Neural progenitor cell (in vitro differentiated cells): ENCODE data around the gene CRY2. TPM values are rescaled to one million over a fixed set of nuclear protein-coding genes. Genes with fewer than 3 reads are reported as not detected.

Experiments used
- DNase-seq: peaks from one replicate; pipeline ENCODE4 v3.0.0-alpha.2; 2016; ENCODE audit warnings: low spot score
- H2AFZ ChIP-seq: fragments of 200-600 bp; sonication (generic); replicated peaks from 2 replicates; pipeline ENCODE4 v1.6.1; 2016; ENCODE audit warnings: antibody characterized with exemption
- H3F3A ChIP-seq: fragments of 200-600 bp; sonication (generic); 2 replicates; pipeline ENCODE4 v1.6.1; 2016; ENCODE audit warnings: antibody characterized with exemption, low read depth
- H3K27ac ChIP-seq: fragments of 200-600 bp; sonication (generic); 2 replicates; pipeline ENCODE4 v1.5.1; 2016; ENCODE audit warnings: mild to moderate bottlenecking
- H3K27me3 ChIP-seq: fragments of 200-600 bp; sonication (generic); 2 replicates; pipeline ENCODE4 v1.6.1; 2016; ENCODE audit warnings: mild to moderate bottlenecking, moderate library complexity
- H3K36me3 ChIP-seq: fragments of 200-600 bp; sonication (generic); 2 replicates; pipeline ENCODE4 v1.5.1; 2016
- H3K4me1 ChIP-seq: fragments of 200-600 bp; sonication (generic); 2 replicates; pipeline ENCODE4 v1.6.1; 2016; ENCODE audit warnings: mixed run types
- H3K4me2 ChIP-seq: fragments of 200-600 bp; sonication (generic); 2 replicates; pipeline ENCODE4 v1.6.1; 2016
- H3K4me3 ChIP-seq: fragments of 200-600 bp; sonication (generic); 2 replicates; pipeline ENCODE4 v1.5.1; 2016
- H3K79me2 ChIP-seq: fragments of 200-600 bp; sonication (generic); 2 replicates; pipeline ENCODE4 v1.6.1; 2016; ENCODE audit warnings: low read depth
- H3K9ac ChIP-seq: fragments of 200-600 bp; sonication (generic); 2 replicates; pipeline ENCODE4 v1.6.1; 2016
- H3K9me3 ChIP-seq: fragments of 200-600 bp; sonication (generic); 2 replicates; pipeline ENCODE4 v1.5.1; 2016; ENCODE audit warnings: low read depth
- H4K20me1 ChIP-seq: fragments of 200-600 bp; sonication (generic); 2 replicates; pipeline ENCODE4 v1.6.1; 2016; ENCODE audit warnings: low read depth
- H3K27ac Mint-ChIP-seq: 3 replicates; pipeline ENCODE4 v1.8.0; 2021; ENCODE audit warnings: mixed read lengths
- H3K27me3 Mint-ChIP-seq: 2 replicates; pipeline ENCODE4 v1.8.0; 2022; ENCODE audit warnings: low read depth, mild to moderate bottlenecking, inconsistent platforms, moderate library complexity, mixed read lengths; ENCODE audit not compliant: insufficient read depth
- H3K36me3 Mint-ChIP-seq: 3 replicates; pipeline ENCODE4 v1.8.0; 2021; ENCODE audit warnings: mixed read lengths
- H3K4me1 Mint-ChIP-seq: 3 replicates; pipeline ENCODE4 v1.8.0; 2021; ENCODE audit warnings: mixed read lengths
- H3K4me3 Mint-ChIP-seq: 3 replicates; pipeline ENCODE4 v1.8.0; 2021; ENCODE audit warnings: mild to moderate bottlenecking, moderate library complexity, mixed read lengths
- H3K9me3 Mint-ChIP-seq: 3 replicates; pipeline ENCODE4 v1.8.0; 2020; ENCODE audit warnings: mixed read lengths
- CTCF ChIP-seq: fragments of 200-600 bp; sonication (generic); IDR thresholded peaks from 2 replicates; pipeline ENCODE4 v1.5.1; 2017; ENCODE audit warnings: antibody characterized with exemption, mild to moderate bottlenecking
- EZH2 ChIP-seq: fragments of 200-600 bp; sonication (generic); IDR thresholded peaks from 2 replicates; pipeline ENCODE4 v1.6.1; 2017; ENCODE audit warnings: antibody characterized with exemption, mild to moderate bottlenecking, moderate library complexity
- EZH2phosphoT487 ChIP-seq: fragments of 200-600 bp; sonication (generic); IDR thresholded peaks from 2 replicates; pipeline ENCODE4 v1.6.1; 2017; ENCODE audit warnings: antibody characterized with exemption
- total RNA-seq: library from RNA; depleted of rRNA; stranded (reverse); fragments of >200 nt; gene quantifications from 2 replicates; pipeline ENCODE4 v1.2.3, GENCODE V29; 2015; ENCODE audit warnings: low replicate concordance

CRY2 gene
- total RNA-seq, 1 donor from 2014 or later = 15.8 TPM

GRCh38 chr11:45852712-45853101 lies 5.4 kb downstream of the CRY2 start:
- Mint-ChIP-seq H3K36me3 (peaks cover 5% of the 10 kb centered on the region), H3K9me3 (no peaks in the 10 kb centered on the region), H3K4me1 (peaks cover 24% of the 10 kb centered on the region), H3K4me3 (no peak overlapping the region), H3K27me3 (peaks cover 4% of the 10 kb centered on the region), H3K27ac (no peak overlapping the region)
- H3K4me2 ChIP-seq = no peak overlapping the region
- no peaks in the 10 kb centered on the region for H3K9me3 ChIP-seq
- H3K27me3 ChIP-seq = no peaks in the 10 kb centered on the region
- H3K4me1 ChIP-seq = peaks cover 15% of the 10 kb centered on the region
- no peaks in the 10 kb centered on the region for H3K36me3 ChIP-seq
- TF ChIP-seq EZH2phosphoT487 (no peak), EZH2 (no peak), CTCF (no peak)
- H2AFZ ChIP-seq = no peak overlapping the region
- no peak overlapping the region for H3K27ac ChIP-seq
- peaks cover 30% of the 10 kb centered on the region for H3K79me2 ChIP-seq
- peaks cover 73% of the 10 kb centered on the region for H4K20me1 ChIP-seq
- H3F3A ChIP-seq = peaks cover 7% of the 10 kb centered on the region
- H3K4me3 ChIP-seq = no peak overlapping the region
- DNase-seq = no peak
- H3K9ac ChIP-seq = no peak overlapping the region

GRCh38 chr11:45853332-45854219 lies 6.3 kb downstream of the CRY2 start:
- Mint-ChIP-seq H3K36me3 (peaks cover 5% of the 10 kb centered on the region), H3K4me1 (peaks cover 22% of the 10 kb centered on the region), H3K4me3 (no peak overlapping the region), H3K9me3 (no peaks in the 10 kb centered on the region), H3K27ac (no peak overlapping the region), H3K27me3 (peaks cover 4% of the 10 kb centered on the region)
- Histone ChIP-seq H3K4me1 (peaks cover 10% of the 10 kb centered on the region), H3K79me2 (peaks cover 22% of the 10 kb centered on the region), H3K9ac (no peak overlapping the region), H3K27ac (no peak overlapping the region), H3K4me2 (no peak overlapping the region), H3F3A (peaks cover 7% of the 10 kb centered on the region), H3K4me3 (no peak overlapping the region), H4K20me1 (peaks cover 64% of the 10 kb centered on the region), H3K9me3 (no peaks in the 10 kb centered on the region), H3K36me3 (no peaks in the 10 kb centered on the region), H3K27me3 (no peaks in the 10 kb centered on the region), H2AFZ (no peak overlapping the region)
- TF ChIP-seq EZH2 = no peak
- TF ChIP-seq EZH2phosphoT487 = no peak
- no peak for TF ChIP-seq CTCF
- no peak for DNase-seq

- Mint-ChIP-seq H3K36me3 (peaks cover 5% of the 10 kb centered on the region), H3K9me3 (no peaks in the 10 kb centered on the region), H3K27me3 (no peaks in the 10 kb centered on the region), H3K4me3 (no peak overlapping the region), H3K4me1 (peaks cover 19% of the 10 kb centered on the region), H3K27ac (no peak overlapping the region)
- TF ChIP-seq EZH2 (no peak), CTCF (no peak), EZH2phosphoT487 (no peak)
- Histone ChIP-seq H3K4me3 (no peak overlapping the region), H3K27ac (no peak overlapping the region), H3K4me2 (no peak overlapping the region), H3F3A (peaks cover 7% of the 10 kb centered on the region), H4K20me1 (peaks cover 62% of the 10 kb centered on the region), H2AFZ (no peak overlapping the region), H3K79me2 (peaks cover 11% of the 10 kb centered on the region), H3K9me3 (no peaks in the 10 kb centered on the region), H3K9ac (no peak overlapping the region), H3K4me1 (peaks cover 17% of the 10 kb centered on the region), H3K27me3 (no peaks in the 10 kb centered on the region), H3K36me3 (no peaks in the 10 kb centered on the region)
- DNase-seq = no peak
Measured at GRCh38 chr11:45855308-45855707, 8.0 kb downstream of the CRY2 start.
